Fibroblast of villous mesenchyme (primary cell): ENCODE data around the gene SEMA7A. TPM values are rescaled to one million over a fixed set of nuclear protein-coding genes. Genes with fewer than 3 reads are reported as not detected.
"Not testable (repeated sequence)": the region's sequence is repeated elsewhere in the genome, so short reads cannot be mapped to it uniquely, and the experiment has no call there.

Experiments used
- DNase-seq: peaks from one replicate; pipeline ENCODE4 v3.0.0-alpha.2; 2010; ENCODE audit warnings: low read depth
- H3K4me3 ChIP-seq: 2 replicates; pipeline ENCODE4 v1.5.1; 2011; ENCODE audit warnings: low read depth, mild to moderate bottlenecking, low read length
- CTCF ChIP-seq: IDR thresholded peaks from 2 replicates; pipeline ENCODE4 v1.5.1; 2012; ENCODE audit warnings: low read depth, mild to moderate bottlenecking, low read length; ENCODE audit not compliant: insufficient read depth
- total RNA-seq: library from RNA; depleted of rRNA; stranded (reverse); fragments of >200 nt; gene quantifications from 2 replicates; pipeline ENCODE4 v1.2.3, GENCODE V29; 2012

The SEMA7A gene
- total RNA-seq, 1 donor, result 24.6 TPM

- no peak for TF ChIP-seq CTCF
- no peak overlapping the region for H3K4me3 ChIP-seq
- DNase-seq, result peak; percentile 30
Measured at GRCh38 chr15:74392451-74392830, 41.3 kb downstream of the SEMA7A start.

- no peak for TF ChIP-seq CTCF
- no peak for DNase-seq
- H3K4me3 ChIP-seq, result no peak overlapping the region
Measured at GRCh38 chr15:74391582-74392450, 41.9 kb downstream of the SEMA7A start.

GRCh38 chr15:74390647-74391288, 43.0 kb downstream of the SEMA7A start:
- no peak overlapping the region for H3K4me3 ChIP-seq
- TF ChIP-seq CTCF, result no peak
- DNase-seq, result no peak

- not testable (repeated sequence) for H3K4me3 ChIP-seq, DNase-seq
Measured at GRCh38 chr15:74390049-74390646, 43.6 kb downstream of the SEMA7A start.

GRCh38 chr15:74389241-74390048, 44.3 kb downstream of the SEMA7A start:
- no peak for DNase-seq
- no peak overlapping the region for H3K4me3 ChIP-seq
- no peak for TF ChIP-seq CTCF

- no peak overlapping the region for H3K4me3 ChIP-seq
- no peak for DNase-seq
- no peak for TF ChIP-seq CTCF
Measured at GRCh38 chr15:74388363-74388951, 45.3 kb downstream of the SEMA7A start.
